Activated T-helper 2 cell treated with anti-CD3 and anti-CD28 coated beads, Interferon-gamma antibody, Interleukin-2, Interleukin-4, amounts not matched to agents 10 μg/mL and 5 μg/mL and 100 μg/mL, durations not matched to agents 14 hours and 24 hours and 36 hours (primary cell): ENCODE results near the gene AVEN. TPM values are rescaled to one million over a fixed set of nuclear protein-coding genes. Genes with fewer than 3 reads are reported as not detected.
A peak's percentile ranks its signal among the peaks of the same experiment; 100 is the strongest.
"Not testable (repeated sequence)": the region's sequence is repeated elsewhere in the genome, so short reads cannot be mapped to it uniquely, and the experiment has no call there.

Experiments
- DNase-seq: peaks from one replicate; pipeline ENCODE4 v3.0.0; 2021; ENCODE audit warnings: low spot score
- H3K27ac Mint-ChIP-seq: one replicate; pipeline ENCODE4 v1.8.0; 2021; ENCODE audit warnings: mixed read lengths
- H3K27me3 Mint-ChIP-seq: one replicate; pipeline ENCODE4 v1.8.0; 2021; ENCODE audit warnings: low read depth, mixed read lengths
- H3K36me3 Mint-ChIP-seq: one replicate; pipeline ENCODE4 v1.8.0; 2021; ENCODE audit warnings: low read depth, mixed read lengths
- H3K4me1 Mint-ChIP-seq: one replicate; pipeline ENCODE4 v1.8.0; 2021; ENCODE audit warnings: low read depth, mixed read lengths
- H3K4me3 Mint-ChIP-seq: one replicate; pipeline ENCODE4 v1.8.0; 2021; ENCODE audit warnings: low read depth, mild to moderate bottlenecking, moderate library complexity, mixed read lengths
- H3K9me3 Mint-ChIP-seq: one replicate; pipeline ENCODE4 v1.8.0; 2021; ENCODE audit warnings: mixed read lengths
- intact Hi-C: fragments of 100-400 bp; cut with micrococcal nuclease; formaldehyde crosslinking; loops from one replicate; pipeline ENCODE4 v1.15.1; 2023
- total RNA-seq: library from RNA; stranded (reverse); gene quantifications from 2 replicates; pipeline ENCODE4 v1.2.3, GENCODE V29; 2022

AVEN gene
- total RNA-seq, 1 donor from 2014 or later: 19.8 TPM

- Mint-ChIP-seq H3K36me3 (peaks cover 8% of the 10 kb centered on the region), H3K27me3 (peaks cover 11% of the 10 kb centered on the region), H3K4me3 (no peak overlapping the region), H3K27ac (no peak overlapping the region), H3K9me3 (peaks cover 16% of the 10 kb centered on the region), H3K4me1 (no peaks in the 10 kb centered on the region)
- no peak for DNase-seq
- intact Hi-C loops: no loop called here
Observed at GRCh38 chr15:34055868-34056595, 17.0 kb upstream of the AVEN start.

GRCh38 chr15:34054081-34054707 lies 15.2 kb upstream of the AVEN start:
- intact Hi-C loops: no loop called here

GRCh38 chr15:34050385-34050784 lies 11.4 kb upstream of the AVEN start:
- H3K27ac Mint-ChIP-seq, H3K4me3 Mint-ChIP-seq, intact Hi-C loops, H3K27me3 Mint-ChIP-seq, DNase-seq, H3K4me1 Mint-ChIP-seq: not testable (repeated sequence)
- Mint-ChIP-seq H3K36me3 (peaks cover 17% of the 10 kb centered on the region), H3K9me3 (peaks cover 37% of the 10 kb centered on the region)

More at GRCh38 chr15:34054081-34054707, 15.2 kb upstream of the AVEN start:
- Mint-ChIP-seq H3K9me3 (peaks cover 31% of the 10 kb centered on the region), H3K27ac (no peak overlapping the region), H3K36me3 (peaks cover 15% of the 10 kb centered on the region), H3K4me3 (no peak overlapping the region), H3K4me1 (no peaks in the 10 kb centered on the region), H3K27me3 (peaks cover 10% of the 10 kb centered on the region)
- no peak for DNase-seq

DNA sequence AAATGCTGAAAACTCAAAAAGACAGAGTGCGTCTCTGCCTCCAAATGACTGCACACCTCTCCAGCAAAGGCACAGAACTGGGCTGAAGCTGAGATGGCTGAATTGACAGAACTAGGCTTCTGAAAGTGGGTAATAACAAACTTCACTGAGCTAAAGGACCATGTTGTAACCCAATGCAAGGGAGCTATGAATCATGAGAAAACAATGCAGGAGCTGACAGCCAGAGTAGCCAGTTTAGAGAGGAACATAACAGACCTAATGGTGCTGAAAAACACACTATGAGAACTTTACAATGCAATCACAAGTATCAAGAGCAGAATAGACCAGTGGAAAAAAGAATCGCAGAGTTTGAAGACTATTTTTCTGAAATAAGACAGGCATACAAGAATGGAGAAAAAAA lies 10.1 kb upstream of the AVEN start:
- H3K36me3 Mint-ChIP-seq: peaks cover 17% of the 10 kb centered on the region
- intact Hi-C loops: no loop called here
- H3K27me3 Mint-ChIP-seq: peaks cover 9% of the 10 kb centered on the region
- H3K27ac Mint-ChIP-seq: no peak overlapping the region
- H3K9me3 Mint-ChIP-seq: peaks cover 37% of the 10 kb centered on the region
- DNase-seq: no peak
- peaks cover 2% of the 10 kb centered on the region for H3K4me1 Mint-ChIP-seq
- H3K4me3 Mint-ChIP-seq: no peak overlapping the region

- H3K27me3 Mint-ChIP-seq: peaks cover 9% of the 10 kb centered on the region
- intact Hi-C loops: no loop called here
Observed at GRCh38 chr15:34047893-34048775, 9.1 kb upstream of the AVEN start.

DNA sequence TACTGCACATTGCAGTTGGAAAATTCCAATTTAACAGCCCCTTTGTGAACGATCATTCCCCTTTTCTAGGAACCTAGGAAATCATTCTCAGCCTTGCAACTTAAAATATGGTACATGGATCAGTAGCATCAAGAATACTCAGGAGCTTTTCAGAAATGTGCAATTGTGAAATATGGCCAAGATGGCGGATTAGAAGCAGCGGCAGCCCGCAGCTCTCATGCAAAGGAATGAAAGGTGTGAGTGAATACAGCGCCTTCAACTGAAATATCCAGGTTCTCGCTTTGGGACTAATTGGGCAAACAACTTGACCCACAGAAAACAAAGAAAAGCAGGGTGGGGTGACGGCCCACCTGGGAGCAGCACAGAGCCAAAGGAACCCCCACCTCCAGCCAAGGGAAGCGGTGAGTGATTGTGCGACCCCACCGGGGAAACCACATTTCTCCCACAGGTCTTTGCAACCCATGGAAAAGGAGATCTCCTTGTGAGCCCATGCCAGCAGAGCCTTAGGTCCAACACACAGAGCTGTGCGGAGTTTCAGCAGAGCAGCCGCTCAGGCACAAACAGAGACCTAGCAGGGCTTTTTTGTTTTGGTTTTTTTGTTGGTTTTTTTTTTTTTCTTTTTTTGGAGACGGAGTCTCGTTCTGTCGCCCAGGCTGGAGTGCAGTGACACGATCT lies 7.6 kb upstream of the AVEN start:
- intact Hi-C loops: no loop called here
- Mint-ChIP-seq H3K36me3 (peaks cover 15% of the 10 kb centered on the region), H3K27ac (no peak overlapping the region), H3K9me3 (peaks cover 27% of the 10 kb centered on the region), H3K4me1 (peaks cover 12% of the 10 kb centered on the region), H3K4me3 (no peak overlapping the region), H3K27me3 (peaks cover 8% of the 10 kb centered on the region)
- no peak for DNase-seq

More at GRCh38 chr15:34047893-34048775, 9.1 kb upstream of the AVEN start:
- H3K4me3 Mint-ChIP-seq: no peak overlapping the region
- H3K36me3 Mint-ChIP-seq: peaks cover 17% of the 10 kb centered on the region
- no peak for DNase-seq
- H3K9me3 Mint-ChIP-seq: peaks cover 37% of the 10 kb centered on the region
- peaks cover 12% of the 10 kb centered on the region for H3K4me1 Mint-ChIP-seq
- no peak overlapping the region for H3K27ac Mint-ChIP-seq

DNA sequence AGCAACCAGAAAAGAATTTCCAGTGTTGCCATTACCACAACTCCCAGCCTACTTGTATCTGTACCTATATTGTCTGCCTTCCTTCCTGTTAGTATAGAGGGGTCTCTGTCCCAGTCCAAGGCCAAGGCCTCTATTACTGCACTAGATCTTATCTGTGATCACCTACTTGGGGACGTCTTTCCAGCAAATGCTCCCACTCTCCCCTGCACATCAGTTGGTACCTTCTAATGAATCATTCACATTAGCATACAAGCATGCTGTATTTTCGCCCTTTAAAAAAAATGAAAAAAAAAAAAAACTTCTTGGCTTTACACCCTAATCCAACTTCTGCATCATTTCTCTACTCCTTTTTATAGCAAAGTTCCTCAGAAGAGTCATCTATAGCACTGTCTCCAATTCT lies 4.8 kb upstream of the AVEN start:
- H3K9me3 Mint-ChIP-seq: peaks cover 2% of the 10 kb centered on the region
- DNase-seq: no peak
- no peak overlapping the region for H3K4me3 Mint-ChIP-seq
- H3K27ac Mint-ChIP-seq: no peak overlapping the region
- intact Hi-C loops: no loop called here
- H3K4me1 Mint-ChIP-seq: peaks cover 28% of the 10 kb centered on the region
- no peaks in the 10 kb centered on the region for H3K36me3 Mint-ChIP-seq
- no peaks in the 10 kb centered on the region for H3K27me3 Mint-ChIP-seq

DNA sequence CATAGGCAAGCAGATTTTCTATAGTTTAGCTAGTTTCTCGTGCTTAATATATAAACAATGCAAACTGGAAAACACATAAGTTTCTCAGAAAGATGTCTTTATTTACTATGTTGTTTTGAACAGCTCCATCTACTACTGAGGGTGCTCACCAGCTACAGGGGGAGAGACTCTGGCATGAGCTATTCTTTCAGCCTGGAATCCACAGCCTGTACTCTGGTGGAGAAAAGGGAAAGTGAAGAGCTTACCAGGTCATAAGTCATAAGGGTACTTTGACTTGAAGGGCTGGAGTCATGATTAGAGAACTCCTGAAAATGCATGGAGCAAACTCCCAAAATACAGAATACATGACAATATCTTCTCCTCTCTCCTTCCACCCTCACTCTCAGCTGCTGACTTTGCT lies 4.4 kb upstream of the AVEN start:
- intact Hi-C loops: no loop called here
- Mint-ChIP-seq H3K27ac (no peak overlapping the region), H3K4me3 (no peak overlapping the region), H3K27me3 (no peaks in the 10 kb centered on the region), H3K36me3 (no peaks in the 10 kb centered on the region), H3K4me1 (peaks cover 28% of the 10 kb centered on the region), H3K9me3 (no peaks in the 10 kb centered on the region)
- no peak for DNase-seq

DNA sequence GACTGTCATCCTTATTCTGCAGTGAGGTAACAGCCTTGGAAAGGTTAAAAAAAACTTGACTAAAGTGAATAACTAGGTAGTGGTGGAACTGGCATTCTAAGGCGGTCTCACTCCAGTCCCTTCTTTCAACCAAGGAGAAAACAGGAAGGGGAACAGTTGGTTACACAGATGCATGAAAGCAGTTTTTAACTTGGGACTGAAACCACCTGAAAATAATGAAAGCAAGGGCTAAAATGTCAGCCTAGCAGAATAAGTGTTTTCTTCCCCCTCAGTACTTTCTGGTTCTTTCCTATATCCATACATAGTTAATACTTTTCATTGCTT lies 748 bp upstream of the AVEN start:
- peak overlapping the region; percentile 79 for H3K4me3 Mint-ChIP-seq
- peak overlapping the region; percentile 88 for H3K27ac Mint-ChIP-seq
- no peaks in the 10 kb centered on the region for H3K27me3 Mint-ChIP-seq
- H3K4me1 Mint-ChIP-seq: peaks cover 35% of the 10 kb centered on the region
- no peaks in the 10 kb centered on the region for H3K36me3 Mint-ChIP-seq
- intact Hi-C loops: loop anchor here (1.0 to 10.0 kb wide), 4 partner anchors 62 to 955 kb away; partner anchors contain the start of genes EMC7 and GOLGA8B
- H3K9me3 Mint-ChIP-seq: no peaks in the 10 kb centered on the region
- no peak for DNase-seq

GRCh38 chr15:34038023-34038870 lies 757 bp downstream of the AVEN start:
- Mint-ChIP-seq H3K4me1 (peaks cover 26% of the 10 kb centered on the region), H3K27ac (peak overlapping the region; percentile 94), H3K4me3 (peak overlapping the region; percentile 94), H3K9me3 (no peaks in the 10 kb centered on the region), H3K36me3 (no peaks in the 10 kb centered on the region), H3K27me3 (no peaks in the 10 kb centered on the region)
- intact Hi-C loops: loop anchor here (1.0 to 10.0 kb wide), 5 partner anchors 20 to 957 kb away; partner anchors contain the start of genes GOLGA8B and KATNBL1
- DNase-seq: peak; percentile 60

- H3K27me3 Mint-ChIP-seq: no peaks in the 10 kb centered on the region
- no peak overlapping the region for H3K27ac Mint-ChIP-seq
- no peak for DNase-seq
- peaks cover 9% of the 10 kb centered on the region for H3K9me3 Mint-ChIP-seq
- intact Hi-C loops: loop anchor here (10.0 kb wide), 2 partner anchors 553 to 963 kb away; partner anchors contain the start of gene GOLGA8B
- H3K4me3 Mint-ChIP-seq: no peak overlapping the region
- H3K36me3 Mint-ChIP-seq: peaks cover 5% of the 10 kb centered on the region
- peaks cover 5% of the 10 kb centered on the region for H3K4me1 Mint-ChIP-seq
Observed at GRCh38 chr15:34031987-34032760, 6.8 kb downstream of the AVEN start.
